MCF 10A (cell line): ENCODE data around the gene CSK. TPM values are rescaled to one million over a fixed set of nuclear protein-coding genes. Genes with fewer than 3 reads are reported as not detected.

ENCODE experiments used
- BruUV-seq: library from RNA; stranded (reverse); fragments of 400-500 nt; replicated peaks from 2 replicates; lab custom pipeline; 2021; lab: Mats Ljungman, UMichigan
- CTCF ChIA-PET: fragments of 300-600 bp; sonication (Branson Sonifier 250); formaldehyde crosslinking; extraction: SDS; loops from one replicate; lab custom pipeline; 2021; ENCODE audit warnings: antibody characterized with exemption, inconsistent platforms; lab: Yijun Ruan, JAX
- POLR2A ChIA-PET: fragments of 300-600, 350-650 bp; sonication (Branson Sonifier 250); formaldehyde crosslinking; extraction: SDS; loops from one replicate; lab custom pipeline; 2020; ENCODE audit warnings: antibody characterized with exemption, inconsistent platforms; lab: Yijun Ruan, JAX
- DNase-seq: peaks from one replicate; pipeline ENCODE4 v3.0.0-alpha.2; 2018; ENCODE audit not compliant: unreplicated experiment
- H3K27ac Mint-ChIP-seq: one replicate; pipeline ENCODE4 v1.8.0; 2022; ENCODE audit warnings: mild to moderate bottlenecking, low read depth, mixed read lengths; ENCODE audit not compliant: unreplicated experiment
- H3K27me3 Mint-ChIP-seq: one replicate; pipeline ENCODE4 v1.8.0; 2022; ENCODE audit warnings: mixed read lengths; ENCODE audit not compliant: insufficient read depth, unreplicated experiment
- H3K36me3 Mint-ChIP-seq: one replicate; pipeline ENCODE4 v1.8.0; 2022; ENCODE audit warnings: mild to moderate bottlenecking, moderate library complexity, mixed read lengths; ENCODE audit not compliant: insufficient read depth, unreplicated experiment
- H3K4me1 Mint-ChIP-seq: one replicate; pipeline ENCODE4 v1.8.0; 2022; ENCODE audit warnings: mixed read lengths; ENCODE audit not compliant: insufficient read depth, unreplicated experiment
- H3K4me3 Mint-ChIP-seq: one replicate; pipeline ENCODE4 v1.8.0; 2022; ENCODE audit warnings: mild to moderate bottlenecking, moderate library complexity, mixed read lengths; ENCODE audit not compliant: unreplicated experiment
- H3K9me3 Mint-ChIP-seq: one replicate; pipeline ENCODE4 v1.8.0; 2022; ENCODE audit warnings: mixed read lengths; ENCODE audit not compliant: unreplicated experiment
- CTCF ChIP-seq: fragments of 200-600 bp; IDR thresholded peaks from one replicate; pipeline ENCODE4 v1.8.0; 2022; ENCODE audit warnings: antibody characterized with exemption, mild to moderate bottlenecking; ENCODE audit not compliant: unreplicated experiment
- intact Hi-C: fragments of 100-400 bp; cut with micrococcal nuclease; formaldehyde crosslinking; loops from 2 replicates; pipeline ENCODE4 v1.14.1; 2022
- total RNA-seq: library from RNA; stranded (reverse); gene quantifications from 2 replicates; pipeline ENCODE4 v1.2.3, GENCODE V29; 2022

CSK gene
- total RNA-seq, 1 experiment from 2014 or later = 65.3 TPM

GRCh38 chr15:74790080-74790916, 8.4 kb downstream of the CSK start:
- H3K4me3 Mint-ChIP-seq = no peak overlapping the region
- intact Hi-C loops = no loop called here
- no peak for TF ChIP-seq CTCF
- peak; percentile 58 for DNase-seq
- ChIA-PET POLR2A (interaction anchor here (0.9 kb wide), 2 partner anchors 9 to 116 kb away, joined by 3 to 4 read pairs; partner anchors contain the start of gene FAM219B), CTCF (interaction anchor here (0.6 to 6.4 kb wide), 7 partner anchors 9 to 484 kb away, joined by 3 to 57 read pairs (median 3); no protein-coding TSS in a partner anchor)
- no TSS peak for BruUV-seq
- H3K27me3 Mint-ChIP-seq = no peaks in the 10 kb centered on the region
- H3K4me1 Mint-ChIP-seq = peaks cover 44% of the 10 kb centered on the region
- H3K9me3 Mint-ChIP-seq = no peaks in the 10 kb centered on the region
- peak overlapping the region; percentile 28 for H3K27ac Mint-ChIP-seq
- H3K36me3 Mint-ChIP-seq = no peaks in the 10 kb centered on the region

- ChIA-PET POLR2A (interaction anchor here (0.9 kb wide), 2 partner anchors 9 kb away, joined by 3 read pairs; no protein-coding TSS in a partner anchor), CTCF (interaction anchor here (1.4 to 6.4 kb wide), 3 partner anchors 9 to 20 kb away, joined by 4 to 57 read pairs (median 7); no protein-coding TSS in a partner anchor)
- TF ChIP-seq CTCF = no peak
- Mint-ChIP-seq H3K4me1 (peaks cover 45% of the 10 kb centered on the region), H3K36me3 (peaks cover 3% of the 10 kb centered on the region), H3K9me3 (no peaks in the 10 kb centered on the region), H3K4me3 (no peak overlapping the region), H3K27ac (peak overlapping the region; percentile 28), H3K27me3 (no peaks in the 10 kb centered on the region)
- intact Hi-C loops = no loop called here
- no peak for DNase-seq
- BruUV-seq = no TSS peak
Measured at GRCh38 chr15:74791007-74791406, 9.1 kb downstream of the CSK start.

GRCh38 chr15:74791667-74792066, 9.8 kb downstream of the CSK start:
- no TSS peak for BruUV-seq
- intact Hi-C loops = no loop called here
- no peak for DNase-seq
- CTCF ChIA-PET = interaction anchor here (0.7 to 6.4 kb wide), 6 partner anchors 8 to 179 kb away, joined by 3 to 57 read pairs (median 6); no protein-coding TSS in a partner anchor
- Mint-ChIP-seq H3K36me3 (peaks cover 7% of the 10 kb centered on the region), H3K27me3 (no peaks in the 10 kb centered on the region), H3K9me3 (no peaks in the 10 kb centered on the region), H3K27ac (peak overlapping the region; percentile 16), H3K4me1 (peaks cover 49% of the 10 kb centered on the region), H3K4me3 (no peak overlapping the region)
- POLR2A ChIA-PET = interaction anchor here (0.9 to 1.5 kb wide), 3 partner anchors 8 to 16 kb away, joined by 3 to 5 read pairs (median 4); no protein-coding TSS in a partner anchor
- no peak for TF ChIP-seq CTCF
